GM18511 (cell line): ENCODE data around the gene JCHAIN.

Experiments
- ATAC-seq: cut with Tn5 transposase; IDR thresholded peaks from one replicate; pipeline ENCODE4 v1.9.1; 2021; ENCODE audit warnings: mild to moderate bottlenecking, moderate library complexity; ENCODE audit not compliant: unreplicated experiment

The JCHAIN gene

DNA sequence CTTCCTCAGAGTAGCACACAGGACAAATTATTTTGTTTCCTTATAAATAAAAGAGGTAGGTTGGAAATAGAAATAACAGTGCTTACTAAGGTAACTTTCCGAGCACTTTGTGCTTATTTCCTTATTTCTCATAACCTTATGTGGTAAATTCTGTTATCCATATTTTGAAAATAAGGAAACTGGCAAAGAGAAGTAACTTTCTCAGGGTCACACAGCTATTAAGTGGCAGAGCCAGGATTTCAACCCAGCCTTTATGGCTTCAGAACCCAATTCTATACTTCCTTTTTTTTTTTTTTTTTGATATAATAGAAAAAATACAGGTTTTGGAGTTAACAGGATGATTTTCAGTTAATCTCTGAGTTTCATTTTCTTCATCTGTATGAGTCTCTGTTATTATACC, 25.4 kb upstream of the JCHAIN start:
- ATAC-seq = no peak

DNA sequence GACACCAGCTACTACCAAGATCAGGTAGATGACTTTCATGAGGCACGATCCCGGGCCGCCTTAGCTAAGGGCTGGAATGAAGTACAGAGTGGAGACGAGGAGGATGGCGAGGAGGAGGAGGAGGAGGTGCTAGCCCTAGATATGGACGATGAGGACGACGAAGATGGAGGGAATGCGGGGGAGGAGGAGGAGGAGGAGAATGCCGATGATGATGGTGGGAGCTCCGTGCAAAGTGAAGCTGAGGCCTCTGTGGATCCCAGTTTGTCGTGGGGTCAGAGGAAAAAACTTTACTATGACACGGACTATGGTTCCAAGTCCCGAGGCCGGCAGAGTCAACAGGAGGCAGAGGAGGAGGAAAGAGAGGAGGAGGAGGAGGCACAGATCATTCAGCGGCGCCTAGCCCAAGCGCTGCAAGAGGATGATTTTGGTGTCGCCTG, 22.5 kb upstream of the JCHAIN start:
- peak; percentile 1 for ATAC-seq

DNA sequence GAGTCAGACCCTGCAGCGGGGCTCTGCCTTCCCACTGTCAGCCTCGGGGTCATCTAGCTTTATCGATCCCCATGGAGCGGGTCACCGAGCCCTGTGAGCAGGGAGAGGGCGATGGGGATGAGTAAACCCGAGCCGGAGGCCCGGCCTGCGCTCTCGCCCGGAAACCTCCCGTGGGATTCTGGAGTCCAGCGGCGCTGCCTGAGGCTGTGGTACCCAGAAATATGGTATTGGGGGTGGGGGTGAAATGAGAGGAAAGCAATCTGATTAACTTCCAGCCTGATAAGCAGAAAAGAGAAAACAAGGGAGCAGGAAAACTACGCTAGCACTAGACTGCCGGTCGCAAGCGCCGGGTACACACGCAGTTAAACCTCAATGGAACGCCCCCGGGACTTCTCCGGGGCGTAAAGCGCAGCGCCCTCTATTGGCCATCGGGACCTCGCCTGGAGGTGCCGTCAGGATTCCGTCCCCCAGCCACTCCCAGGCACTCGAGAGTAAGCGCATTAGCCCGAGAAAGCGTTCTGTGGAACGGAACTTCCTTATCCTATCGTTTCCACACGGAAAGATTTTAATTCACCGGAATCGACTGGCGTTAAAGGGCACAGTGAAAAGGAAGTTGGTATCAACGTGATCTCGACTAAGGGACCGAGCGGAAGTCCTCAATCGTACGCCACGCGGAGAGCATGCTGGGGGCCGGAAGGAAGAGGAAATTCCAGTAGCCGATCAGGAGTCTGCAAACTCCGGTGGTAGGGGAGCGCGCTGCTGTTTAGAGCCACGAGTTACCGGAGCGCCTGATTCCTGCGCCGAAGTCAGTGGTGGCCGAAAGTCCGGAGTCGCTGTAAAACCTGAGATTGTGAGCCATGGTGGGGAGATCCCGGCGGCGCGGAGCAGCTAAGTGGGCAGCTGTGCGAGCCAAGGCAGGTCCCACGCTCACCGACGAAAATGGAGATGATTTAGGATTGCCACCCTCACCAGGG, 21.8 kb upstream of the JCHAIN start, which contains the start of gene UTP3:
Gene UTP3, plus strand, starts transcription at position 712 of the 974 bp plus-strand sequence. Its CDS starts 146 bp downstream, at position 858.
- peak; percentile 95 for ATAC-seq

DNA sequence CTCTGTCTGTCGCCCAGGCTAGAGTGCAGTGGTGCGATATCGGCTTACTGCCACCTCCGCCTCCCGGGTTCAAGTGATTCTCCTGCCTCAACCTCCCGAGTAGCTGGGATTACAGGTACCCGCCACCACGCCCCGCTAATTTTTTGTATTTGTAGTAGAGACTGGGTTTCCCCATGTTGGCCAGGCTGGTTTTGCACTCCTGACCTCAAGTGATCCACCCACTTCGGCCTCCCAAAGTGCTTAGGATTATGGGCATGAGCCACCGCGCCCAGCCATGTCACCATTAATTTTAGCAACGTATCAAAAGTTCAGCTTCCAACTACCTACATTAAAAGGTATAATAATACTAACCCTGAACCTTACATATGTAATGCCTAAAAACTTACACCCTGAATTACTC, 21.1 kb upstream of the JCHAIN start:
- ATAC-seq = no peak

DNA sequence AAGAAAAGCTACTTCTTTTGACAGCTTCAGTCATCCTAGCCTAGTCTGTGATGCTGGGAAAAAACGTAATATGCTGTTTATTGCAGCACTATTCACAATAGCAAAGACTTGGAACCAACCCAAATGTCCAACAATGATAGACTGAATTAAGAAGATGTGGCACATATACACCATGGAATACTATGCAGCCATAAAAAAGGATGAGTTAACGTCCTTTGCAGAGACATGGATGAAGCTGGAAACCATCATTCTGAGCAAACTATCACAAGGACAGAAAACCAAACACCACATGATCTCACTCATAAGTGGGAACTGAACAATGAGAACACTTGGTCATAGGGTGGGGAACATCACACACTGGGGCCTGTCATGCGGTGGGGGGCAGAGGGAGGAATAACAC, 15.8 kb upstream of the JCHAIN start:
- ATAC-seq = peak; percentile 9

DNA sequence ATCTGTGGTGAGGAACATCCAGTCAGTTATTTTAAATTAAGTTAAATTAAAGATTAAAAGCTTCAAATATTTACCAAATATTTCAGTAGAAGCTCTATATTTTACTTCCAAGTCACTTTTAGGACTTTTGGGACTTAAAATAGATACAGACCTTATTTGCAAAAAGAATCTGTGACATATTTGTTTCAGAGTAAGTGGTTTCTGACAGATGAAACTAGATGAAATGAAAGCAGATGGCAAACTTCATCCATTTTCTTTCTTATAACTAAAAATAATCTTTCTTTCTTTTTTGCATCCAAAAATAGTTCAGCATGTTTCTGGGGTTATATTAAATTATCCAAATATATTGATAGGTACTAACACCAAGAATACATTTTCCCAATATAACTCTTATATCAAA, 15.4 kb upstream of the JCHAIN start:
- peak; percentile 46 for ATAC-seq

DNA sequence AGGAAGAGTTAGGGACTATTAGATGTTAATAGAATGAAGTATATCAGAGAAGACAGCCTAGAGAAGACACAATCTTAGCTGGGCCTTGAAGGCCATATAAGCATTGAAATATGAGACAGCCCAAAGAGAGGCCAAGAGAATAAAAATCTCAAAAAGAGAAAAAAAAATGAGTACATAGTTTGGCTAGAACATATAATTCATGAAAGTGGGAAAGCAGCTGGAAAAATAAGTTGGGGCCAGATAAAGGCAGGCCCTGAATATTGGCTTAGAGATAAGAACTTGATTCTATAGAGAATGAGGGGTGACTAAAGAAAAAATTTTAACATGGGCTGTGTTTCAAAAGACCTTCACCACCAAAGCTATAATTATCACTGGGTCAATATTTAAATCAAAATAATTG, 14.6 kb upstream of the JCHAIN start:
- no peak for ATAC-seq

DNA sequence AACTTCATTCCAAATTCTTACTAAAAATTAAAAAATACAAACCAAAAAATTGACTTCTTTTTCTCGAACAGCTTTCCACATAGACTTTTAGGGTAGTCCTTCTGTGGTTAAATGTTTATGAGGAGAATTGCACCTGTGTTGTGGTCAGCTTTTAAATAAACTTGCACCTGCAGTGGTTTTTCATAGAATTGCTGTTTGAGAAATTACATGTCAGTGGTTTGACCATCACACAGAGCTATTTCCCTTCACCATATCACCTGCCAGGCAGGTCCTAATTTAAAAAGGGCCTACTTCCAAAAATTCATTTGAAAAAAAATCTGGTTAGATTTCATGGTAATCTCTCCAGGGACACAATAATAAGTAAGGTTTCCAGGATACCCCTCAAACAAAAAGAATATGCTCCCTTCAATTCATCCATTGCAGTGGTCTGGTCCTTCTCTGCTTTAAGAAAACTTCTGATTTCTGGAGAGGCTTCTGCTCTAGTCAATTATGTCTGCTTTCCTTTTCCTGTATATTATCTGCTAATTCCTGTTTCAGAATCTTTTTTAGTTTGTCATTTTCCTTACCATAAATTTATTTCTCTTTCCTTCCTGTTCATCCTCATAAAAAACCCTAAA, 12.2 kb upstream of the JCHAIN start:
- peak; percentile 81 for ATAC-seq

DNA sequence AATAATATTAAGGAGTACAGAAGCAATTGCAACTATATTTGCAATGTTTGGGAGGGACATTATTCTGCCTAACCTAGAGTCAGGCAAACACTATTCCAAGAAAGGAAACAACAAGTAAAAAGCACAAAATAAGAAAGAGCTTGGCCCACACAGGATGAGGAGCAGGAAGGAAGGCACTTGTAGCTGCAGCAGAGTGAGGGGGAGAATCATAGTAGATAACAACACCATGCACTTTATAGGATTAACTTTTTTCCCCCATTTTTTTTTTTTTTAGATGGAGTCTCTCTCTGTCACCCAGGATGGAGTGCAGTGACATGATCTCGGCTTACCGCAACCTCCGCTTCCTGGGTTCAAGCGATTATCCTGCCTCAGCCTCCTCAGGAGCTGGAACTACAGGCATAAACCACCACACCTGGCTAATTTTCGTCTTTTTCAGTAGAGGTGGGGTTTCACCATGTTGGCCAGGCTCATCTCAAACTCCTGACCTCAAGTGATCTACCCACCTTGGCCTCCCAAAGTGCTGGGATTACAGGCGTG, 10.3 kb upstream of the JCHAIN start:
- ATAC-seq = no peak

DNA sequence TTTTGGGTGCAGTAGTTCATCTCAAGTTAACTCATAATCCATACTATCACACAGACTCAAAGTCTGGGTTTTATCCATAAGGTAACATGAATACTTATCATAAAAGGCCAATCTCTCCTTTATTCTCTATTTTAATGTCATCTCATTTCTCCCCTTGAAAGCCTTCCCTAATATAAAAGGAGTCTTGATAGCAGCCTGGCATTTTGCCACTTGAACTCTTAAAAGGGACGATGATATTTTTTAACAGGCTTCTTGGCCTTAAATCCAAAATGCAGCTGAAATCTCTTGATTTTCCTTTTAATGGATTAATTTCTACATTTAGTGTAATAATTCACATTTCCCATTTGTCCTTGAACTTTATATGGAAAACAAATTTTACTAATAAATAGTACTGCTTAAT, 8.4 kb upstream of the JCHAIN start:
- no peak for ATAC-seq

DNA sequence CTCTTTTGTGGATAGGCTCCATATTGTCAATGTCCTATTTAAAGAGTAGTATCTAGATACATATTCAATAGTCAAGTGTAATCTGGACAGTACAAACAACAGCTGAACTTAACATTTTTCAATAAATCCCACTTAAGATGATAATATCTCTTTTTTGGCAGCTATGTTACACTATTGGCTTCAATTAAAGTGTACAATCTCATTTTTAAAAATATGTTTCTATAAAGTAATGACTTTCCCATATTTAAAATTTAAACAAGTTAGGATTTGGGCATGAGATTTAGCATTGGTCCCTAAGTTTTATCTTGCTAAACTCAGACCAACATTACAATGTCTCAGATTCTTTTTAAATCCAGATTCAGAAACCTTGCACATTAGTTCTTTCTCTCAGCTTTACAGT, 7.9 kb upstream of the JCHAIN start:
- ATAC-seq = no peak

DNA sequence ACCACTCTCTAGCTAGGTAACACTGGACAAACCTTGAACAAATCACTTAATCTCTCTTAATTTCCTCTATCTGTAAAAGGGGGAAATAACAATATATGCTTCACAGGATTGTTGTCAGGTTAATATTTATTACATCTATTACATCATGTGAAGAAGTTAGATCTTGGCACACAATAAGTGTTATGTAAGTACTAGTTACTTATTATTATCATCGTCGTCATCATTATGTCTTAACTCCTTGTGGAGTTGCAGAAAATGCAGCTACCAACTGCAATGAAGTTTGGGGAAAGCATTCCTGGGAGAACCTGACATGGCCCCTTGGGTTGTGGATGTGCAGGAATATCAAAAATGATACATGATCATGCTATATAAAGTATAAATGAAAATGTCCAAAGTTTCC, 4.8 kb upstream of the JCHAIN start:
- no peak for ATAC-seq

DNA sequence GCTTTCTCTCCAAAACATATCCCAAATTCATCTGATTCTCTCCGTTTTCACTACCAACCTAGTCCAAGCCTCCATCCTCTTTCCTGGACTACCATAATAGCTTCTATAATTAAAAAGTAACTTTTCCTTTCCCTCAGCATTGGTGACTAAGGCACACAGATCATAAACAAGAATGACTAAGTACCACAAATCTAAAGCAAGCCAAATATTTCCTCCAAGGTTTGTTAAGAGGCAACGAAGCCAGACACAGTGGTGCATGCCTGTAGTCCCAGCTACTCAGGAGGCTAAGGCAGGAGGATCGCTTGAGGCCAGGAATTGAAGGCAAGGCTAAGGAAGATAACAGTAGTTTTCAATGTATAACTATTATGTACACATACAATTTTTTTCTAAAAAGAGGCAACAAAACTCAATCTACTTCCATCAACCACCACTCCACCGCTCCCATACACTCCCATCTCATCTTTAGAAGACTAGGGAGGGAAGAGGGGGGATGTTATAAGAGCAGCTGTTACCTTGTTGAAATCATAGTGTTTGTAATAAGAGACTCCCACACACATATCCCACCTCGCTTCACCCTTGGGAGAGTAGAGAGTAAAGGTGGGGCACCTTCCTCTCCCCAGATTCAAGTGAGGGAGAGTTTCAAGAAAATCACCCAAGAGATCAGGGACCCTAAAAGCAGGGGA, 4.2 kb upstream of the JCHAIN start:
- no peak for ATAC-seq

DNA sequence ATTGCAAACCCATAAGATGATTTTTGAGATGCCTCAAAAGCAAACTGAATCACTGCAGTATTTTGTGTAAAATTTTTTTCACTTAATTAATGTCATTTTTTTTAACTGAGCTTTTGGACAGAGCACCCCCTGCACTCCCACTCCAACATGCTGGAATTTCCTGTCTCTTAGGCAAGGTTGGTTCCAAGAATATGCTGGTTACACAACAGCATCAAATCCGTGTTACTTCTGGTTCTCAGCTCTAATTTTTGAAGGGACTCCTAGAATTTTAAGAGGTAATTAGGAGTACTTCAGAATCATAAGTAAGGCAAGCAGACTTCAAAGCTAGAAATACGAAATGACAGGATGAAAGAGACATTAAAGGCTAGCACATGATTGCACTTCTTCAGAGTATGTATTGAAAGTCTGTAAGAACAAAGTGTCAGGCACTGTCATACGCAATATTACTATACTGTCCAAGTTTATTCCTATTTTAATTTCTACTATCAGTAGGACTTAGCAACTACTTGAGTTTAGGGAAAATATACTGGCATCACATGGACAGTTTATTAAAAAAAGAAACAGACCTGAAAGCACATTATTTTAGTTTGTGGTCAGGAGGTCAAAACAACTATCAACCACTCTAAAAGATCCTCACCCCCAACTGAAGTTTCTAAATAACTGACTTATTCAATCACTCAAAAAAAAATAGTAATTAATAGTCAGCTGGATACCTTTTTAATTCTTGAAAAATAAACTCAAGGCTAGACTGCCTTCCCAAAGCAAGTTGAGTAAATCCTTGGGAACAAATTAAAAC, 1.6 kb upstream of the JCHAIN start:
- ATAC-seq = peak; percentile 65

DNA sequence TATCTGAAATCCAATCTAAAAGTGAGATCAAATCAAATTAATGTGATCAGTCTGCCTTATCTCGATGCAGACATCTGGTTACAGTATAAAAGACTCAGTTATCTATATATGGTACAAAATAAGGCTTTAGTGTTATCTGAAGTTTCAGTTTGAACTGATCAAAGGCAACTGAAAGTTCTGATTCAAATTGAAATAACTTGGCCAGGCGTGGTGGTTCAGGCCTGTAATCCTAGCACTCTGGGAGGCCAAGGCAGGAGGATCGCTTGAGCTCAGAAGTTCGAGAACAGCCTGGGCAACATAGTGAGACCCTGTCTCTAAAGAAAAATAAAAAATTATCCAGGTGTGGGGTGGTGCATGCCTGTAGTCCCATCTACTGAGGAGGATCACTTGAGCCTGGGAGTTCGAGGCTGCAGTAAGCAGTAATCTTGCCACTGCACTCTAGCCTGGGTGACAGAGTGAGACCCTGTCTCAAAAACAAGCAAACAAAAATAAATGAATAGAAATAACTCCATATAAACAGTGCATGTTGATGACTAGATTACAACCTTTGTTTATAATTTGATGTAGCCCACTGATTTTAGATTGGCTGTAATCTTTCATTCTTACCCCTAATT, 4.9 kb downstream of the JCHAIN start:
- peak; percentile 84 for ATAC-seq

DNA sequence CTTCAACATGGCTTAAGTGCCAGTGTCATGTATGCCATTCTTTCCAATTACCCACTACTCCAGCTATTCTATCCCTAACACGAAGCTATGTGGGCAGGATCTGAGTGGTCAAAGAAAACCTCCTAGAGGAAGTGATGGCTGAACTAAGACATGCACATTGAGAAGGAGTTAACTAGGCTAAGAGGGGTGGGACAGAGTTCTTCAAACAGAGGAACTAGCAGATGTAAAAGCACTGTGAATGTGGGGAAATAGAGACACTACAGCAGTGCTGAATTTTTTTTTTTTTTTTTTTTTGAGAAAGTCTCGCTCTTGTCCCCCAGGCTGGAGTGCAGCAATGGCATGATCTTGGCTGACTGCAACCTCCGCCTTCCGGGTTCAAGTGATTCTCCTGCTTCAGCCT, 6.2 kb downstream of the JCHAIN start:
- ATAC-seq = no peak

DNA sequence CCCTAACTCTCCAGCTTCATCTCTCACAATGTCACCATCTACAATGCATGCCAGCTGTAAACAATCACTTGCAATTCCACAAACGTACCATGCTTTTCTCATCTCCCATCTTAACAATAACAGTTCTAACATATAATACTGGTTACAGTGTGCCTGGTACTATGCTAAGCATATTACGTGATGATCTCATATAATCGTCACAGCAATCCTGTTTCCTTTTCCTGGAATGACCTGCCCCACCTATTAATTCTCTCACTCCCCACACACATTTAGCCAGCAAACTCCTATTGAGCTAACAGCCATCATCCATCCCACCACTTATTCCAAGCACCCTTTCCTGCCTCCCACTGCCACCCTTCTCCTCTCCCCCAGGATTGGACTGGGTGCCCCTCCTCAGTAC, 7.9 kb downstream of the JCHAIN start:
- no peak for ATAC-seq

DNA sequence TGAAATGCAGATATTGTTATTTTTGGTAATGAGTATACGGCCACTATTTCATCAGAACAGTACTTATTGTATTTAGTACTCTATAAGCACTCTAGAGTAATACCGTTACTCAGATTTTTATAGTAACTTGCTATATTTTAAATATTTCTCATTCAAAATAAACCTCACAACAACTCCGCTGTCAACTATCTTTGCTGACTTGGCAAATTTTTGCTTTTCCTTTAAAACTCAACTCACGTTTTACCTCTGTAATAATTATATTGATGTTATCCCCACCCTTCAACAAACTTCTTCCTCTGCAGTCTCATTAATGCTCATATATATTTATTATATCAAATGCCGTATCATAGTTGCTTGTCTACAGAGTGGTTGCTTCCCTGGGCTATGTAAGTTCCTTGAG, 9.0 kb downstream of the JCHAIN start:
- no peak for ATAC-seq

DNA sequence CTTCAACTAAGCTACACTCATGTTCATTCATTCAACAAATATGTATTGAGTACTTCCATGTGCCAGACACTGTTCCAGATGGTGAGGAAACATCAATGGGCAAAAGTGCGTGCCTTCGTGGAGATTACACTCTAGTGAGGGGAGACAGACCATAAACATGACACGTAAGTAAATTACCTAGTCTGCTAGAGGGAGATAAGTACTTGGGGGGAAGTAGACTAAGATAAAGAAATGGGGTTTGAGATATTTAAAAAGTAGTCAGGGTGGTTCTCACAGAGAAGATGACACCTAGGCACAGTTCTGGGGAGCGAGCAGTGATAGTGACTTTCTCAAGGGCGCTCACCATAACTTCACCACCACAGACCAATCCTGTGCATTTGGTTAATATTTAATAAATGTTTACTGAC, 11.7 kb downstream of the JCHAIN start:
- ATAC-seq = peak; percentile 50

DNA sequence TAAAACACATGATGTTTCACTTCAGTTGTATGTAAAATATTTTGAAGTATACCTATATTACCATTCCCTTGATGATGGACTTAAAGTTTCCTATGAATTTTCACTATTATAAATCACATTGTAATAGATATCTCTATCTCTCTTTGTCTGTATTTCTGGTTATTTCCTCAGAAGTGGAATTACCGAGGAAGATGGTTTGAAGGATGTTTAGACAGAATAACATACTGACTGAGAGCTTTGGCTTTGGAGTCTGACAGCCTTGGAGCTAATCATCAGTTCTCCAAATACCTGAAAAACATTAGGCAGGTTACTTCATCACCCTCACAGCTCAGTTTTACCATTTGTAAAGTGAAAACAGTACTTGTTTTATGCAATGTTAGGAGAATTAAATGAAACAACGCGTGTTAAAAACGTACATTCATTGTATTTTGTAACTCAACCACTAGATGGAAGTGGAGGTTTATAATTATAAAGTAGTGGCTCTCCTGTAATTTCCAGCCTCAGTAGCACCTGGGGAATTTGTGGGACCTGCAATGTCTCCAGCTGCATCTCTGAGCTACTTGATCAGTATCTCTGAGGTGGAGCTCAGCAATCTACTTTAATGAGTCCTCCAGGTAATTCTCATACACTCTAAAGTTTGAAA, 14.3 kb downstream of the JCHAIN start:
- ATAC-seq = no peak
